Skeletal muscle satellite cell (primary cell): ENCODE results near the gene A1CF. TPM values are rescaled to one million over a fixed set of nuclear protein-coding genes. Genes with fewer than 3 reads are reported as not detected.
"Not testable (repeated sequence)": the region's sequence is repeated elsewhere in the genome, so short reads cannot be mapped to it uniquely, and the experiment has no call there.

Source experiments
- H3K27me3 ChIP-seq: 2 replicates; pipeline ENCODE4 v1.7.0; 2013; ENCODE audit warnings: low read length; ENCODE audit not compliant: control insufficient read depth, insufficient read depth
- H3K36me3 ChIP-seq: 2 replicates; pipeline ENCODE4 v1.7.0; 2013; ENCODE audit warnings: mild to moderate bottlenecking, control low read depth, low read length; ENCODE audit not compliant: insufficient read depth
- H3K4me1 ChIP-seq: 2 replicates; pipeline ENCODE4 v1.7.0; 2013; ENCODE audit warnings: low read length; ENCODE audit not compliant: control insufficient read depth, insufficient read depth
- H3K4me2 ChIP-seq: 2 replicates; pipeline ENCODE4 v1.7.0; 2013; ENCODE audit warnings: mild to moderate bottlenecking, low read length
- H3K4me3 ChIP-seq: 2 replicates; pipeline ENCODE4 v1.7.0; 2013; ENCODE audit warnings: low read length
- H3K9ac ChIP-seq: 2 replicates; pipeline ENCODE4 v1.7.0; 2013; ENCODE audit warnings: mild to moderate bottlenecking, low read depth, low read length, moderate library complexity
- H3K9me3 ChIP-seq: replicated peaks from 2 replicates; pipeline ENCODE4 v1.7.0; 2013; ENCODE audit warnings: mild to moderate bottlenecking, control low read depth, low read length
- total RNA-seq: library from RNA; depleted of rRNA; stranded (reverse); fragments of >200 nt; gene quantifications from 2 replicates; pipeline ENCODE4 v1.2.3, GENCODE V29; 2012; rRNA removed

The A1CF gene, protein sequence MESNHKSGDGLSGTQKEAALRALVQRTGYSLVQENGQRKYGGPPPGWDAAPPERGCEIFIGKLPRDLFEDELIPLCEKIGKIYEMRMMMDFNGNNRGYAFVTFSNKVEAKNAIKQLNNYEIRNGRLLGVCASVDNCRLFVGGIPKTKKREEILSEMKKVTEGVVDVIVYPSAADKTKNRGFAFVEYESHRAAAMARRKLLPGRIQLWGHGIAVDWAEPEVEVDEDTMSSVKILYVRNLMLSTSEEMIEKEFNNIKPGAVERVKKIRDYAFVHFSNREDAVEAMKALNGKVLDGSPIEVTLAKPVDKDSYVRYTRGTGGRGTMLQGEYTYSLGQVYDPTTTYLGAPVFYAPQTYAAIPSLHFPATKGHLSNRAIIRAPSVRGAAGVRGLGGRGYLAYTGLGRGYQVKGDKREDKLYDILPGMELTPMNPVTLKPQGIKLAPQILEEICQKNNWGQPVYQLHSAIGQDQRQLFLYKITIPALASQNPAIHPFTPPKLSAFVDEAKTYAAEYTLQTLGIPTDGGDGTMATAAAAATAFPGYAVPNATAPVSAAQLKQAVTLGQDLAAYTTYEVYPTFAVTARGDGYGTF
- total RNA-seq = not detected in 2 replicates

DNA sequence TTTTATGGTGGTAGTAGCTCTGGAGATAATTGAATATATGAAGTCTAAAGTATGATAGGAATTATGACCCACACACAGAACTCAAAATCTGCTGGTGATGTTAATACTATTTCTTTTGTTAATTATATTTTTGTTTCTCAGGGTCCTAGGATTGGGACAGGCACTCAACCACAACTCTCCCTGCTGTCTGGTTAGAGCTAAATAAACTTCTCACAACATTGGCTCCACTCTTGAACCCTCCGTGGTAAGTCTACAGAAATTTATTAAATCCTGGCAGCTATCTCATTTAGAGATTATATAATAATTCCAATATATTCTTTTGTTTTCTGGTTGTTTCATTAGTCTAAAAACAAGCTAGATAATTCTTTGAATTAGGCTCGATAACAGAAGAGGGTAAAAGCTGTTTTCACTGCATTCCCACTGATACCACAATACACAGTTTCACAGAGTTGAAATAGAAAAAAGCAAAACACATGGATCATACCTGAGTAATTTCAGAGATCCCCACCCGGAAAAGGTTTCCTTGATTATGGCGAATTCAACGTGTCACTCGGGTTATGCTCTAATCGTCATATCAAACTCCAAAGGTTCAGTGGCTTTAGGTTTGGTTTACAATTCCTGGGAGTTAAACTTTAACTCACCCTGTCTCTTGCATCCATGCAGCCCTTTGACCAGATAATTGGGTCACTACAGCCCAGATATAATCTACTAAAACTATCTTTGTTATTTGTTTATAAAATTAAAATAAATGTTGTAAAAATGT lies at the start of gene A1CF:
TSS of gene A1CF (minus strand) at position 531 of the 763 bp plus-strand sequence. CDS start 25,687 bp downstream, outside the sequence.
- H3K27me3 ChIP-seq = peaks cover 30% of the 10 kb centered on the region
- H3K9me3 ChIP-seq = no peaks in the 10 kb centered on the region
- no peak within 1 kb of the TSS for H3K9ac ChIP-seq
- H3K4me1 ChIP-seq = no peaks in the 10 kb centered on the region
- no peak within 1 kb of the TSS for H3K4me3 ChIP-seq
- no peak within 1 kb of the TSS for H3K4me2 ChIP-seq
- no peaks in the 10 kb centered on the region for H3K36me3 ChIP-seq

DNA sequence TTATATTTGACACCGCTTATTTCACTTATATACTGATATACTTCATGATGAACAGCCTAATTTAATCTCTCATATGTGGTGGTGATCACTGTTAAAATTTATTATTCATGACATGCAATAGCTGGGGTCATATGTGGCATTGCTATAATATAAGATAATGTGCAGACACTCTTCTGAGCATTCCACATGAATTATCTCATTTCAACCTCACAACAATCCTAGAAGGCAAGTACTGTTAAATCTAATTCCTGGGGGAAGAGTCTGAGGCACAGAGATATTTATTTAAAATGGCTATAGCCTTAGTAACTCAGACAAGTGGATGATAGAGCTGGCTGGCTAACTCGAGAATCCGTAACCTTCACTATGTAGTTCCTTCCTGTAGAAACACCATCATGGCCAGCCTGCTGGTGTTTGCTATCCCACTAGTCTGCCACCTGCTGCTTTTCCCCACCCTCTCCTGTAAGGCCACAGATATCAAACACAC lies 46.6 kb upstream of the A1CF start:
- Histone ChIP-seq H3K4me2 (no peak overlapping the region), H3K4me3 (no peak overlapping the region), H3K4me1 (no peaks in the 10 kb centered on the region), H3K36me3 (no peaks in the 10 kb centered on the region), H3K9me3 (no peaks in the 10 kb centered on the region), H3K27me3 (peaks cover 32% of the 10 kb centered on the region), H3K9ac (no peak overlapping the region)

DNA sequence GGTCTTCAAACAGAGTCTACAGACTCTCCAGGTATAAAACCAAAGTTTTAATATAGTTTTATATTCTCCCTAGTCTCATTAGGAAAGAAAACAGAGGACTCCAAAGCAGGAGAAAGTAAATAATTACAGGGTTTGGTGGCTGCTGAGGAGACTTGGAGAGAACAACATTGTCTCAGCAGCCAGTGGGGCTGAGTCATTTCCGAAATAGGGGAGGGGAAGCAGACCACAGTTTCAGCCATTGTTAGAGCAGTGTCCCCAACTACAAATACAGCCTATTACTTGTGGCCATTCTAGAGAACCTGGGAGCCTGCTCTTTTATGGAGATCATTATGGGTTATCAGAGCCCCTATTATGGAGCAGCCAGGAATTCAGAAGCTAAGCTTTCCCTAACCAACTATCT lies 44.2 kb upstream of the A1CF start:
- H3K27me3 ChIP-seq = peaks cover 22% of the 10 kb centered on the region
- H3K9me3 ChIP-seq = no peaks in the 10 kb centered on the region
- H3K4me2 ChIP-seq = no peak overlapping the region
- no peak overlapping the region for H3K9ac ChIP-seq
- no peak overlapping the region for H3K4me3 ChIP-seq
- no peaks in the 10 kb centered on the region for H3K4me1 ChIP-seq
- H3K36me3 ChIP-seq = no peaks in the 10 kb centered on the region

DNA sequence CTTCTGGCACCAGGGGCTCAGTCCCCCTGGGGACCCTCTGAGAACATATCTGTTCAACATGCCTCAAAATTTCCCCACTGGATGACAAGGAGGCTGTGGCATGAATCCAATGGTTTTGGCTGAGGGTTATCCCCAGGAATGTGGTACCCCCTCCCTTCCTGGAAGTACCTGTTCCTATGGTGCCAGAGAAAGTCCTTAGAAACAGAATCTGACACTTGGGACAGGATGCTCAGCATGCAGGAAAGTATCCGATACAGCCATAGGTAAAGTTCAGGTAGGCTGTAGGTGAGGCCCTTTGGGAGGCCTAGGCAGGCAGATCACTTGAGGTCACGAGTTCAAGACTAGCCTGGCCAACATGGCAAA lies 42.7 kb upstream of the A1CF start:
- no peak overlapping the region for H3K4me3 ChIP-seq
- no peak overlapping the region for H3K9ac ChIP-seq
- no peaks in the 10 kb centered on the region for H3K9me3 ChIP-seq
- no peaks in the 10 kb centered on the region for H3K4me1 ChIP-seq
- H3K4me2 ChIP-seq = no peak overlapping the region
- H3K36me3 ChIP-seq = no peaks in the 10 kb centered on the region
- peaks cover 15% of the 10 kb centered on the region for H3K27me3 ChIP-seq

DNA sequence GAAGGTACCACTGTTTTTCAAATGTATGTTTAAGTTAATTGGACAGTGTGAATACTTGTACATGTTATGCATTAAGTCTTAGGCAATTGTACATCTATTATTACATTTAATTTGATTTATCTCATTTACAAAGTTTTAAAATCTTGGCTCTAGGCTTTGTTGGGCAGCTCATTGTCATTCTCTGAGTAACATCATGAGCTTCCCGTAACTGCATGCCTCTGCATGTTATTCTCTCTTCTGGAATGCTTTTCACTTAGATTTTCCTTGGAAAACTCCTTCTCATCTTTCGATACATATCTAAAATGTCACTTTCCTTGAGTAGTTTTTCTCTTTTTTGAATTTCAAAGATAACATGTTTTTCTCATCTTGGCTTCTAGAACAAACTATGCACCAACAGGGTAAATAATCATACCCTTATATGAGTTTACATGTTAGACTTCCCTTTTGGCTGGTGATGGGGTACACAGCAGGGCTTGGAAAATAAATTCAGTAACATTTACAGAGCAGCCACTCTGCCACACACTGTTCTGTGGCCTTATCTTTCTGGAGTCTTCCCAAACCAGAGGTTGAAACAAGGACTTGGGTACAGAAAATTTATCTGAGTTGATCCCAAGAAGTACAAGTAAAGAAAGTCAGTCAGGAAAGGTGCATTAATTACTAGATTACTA lies 42.2 kb upstream of the A1CF start:
- H3K4me3 ChIP-seq = no peak overlapping the region
- H3K36me3 ChIP-seq = no peaks in the 10 kb centered on the region
- H3K4me2 ChIP-seq = no peak overlapping the region
- H3K9me3 ChIP-seq = no peaks in the 10 kb centered on the region
- H3K27me3 ChIP-seq = peaks cover 10% of the 10 kb centered on the region
- H3K4me1 ChIP-seq = no peaks in the 10 kb centered on the region
- H3K9ac ChIP-seq = no peak overlapping the region

DNA sequence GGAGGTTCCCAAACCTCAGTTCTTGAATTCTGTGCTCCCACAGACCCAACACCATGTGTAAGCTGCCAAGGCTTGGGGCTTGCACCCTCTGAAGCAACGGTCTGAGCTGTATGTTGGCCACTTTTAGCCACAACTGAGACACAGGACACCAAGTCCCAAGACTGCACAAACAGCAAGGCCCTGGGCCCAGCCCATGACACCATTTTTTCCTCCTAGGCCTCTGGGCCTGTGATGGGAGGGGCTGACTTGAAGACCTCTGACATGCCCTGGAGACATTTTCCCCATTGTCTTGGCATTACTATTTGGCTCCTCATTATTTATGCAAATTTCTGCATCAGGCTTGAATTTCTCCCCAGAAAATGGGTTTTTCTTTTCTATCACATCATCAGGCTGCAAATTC lies 38.0 kb upstream of the A1CF start:
- H3K9ac ChIP-seq, H3K9me3 ChIP-seq, H3K4me3 ChIP-seq, H3K4me1 ChIP-seq, H3K36me3 ChIP-seq, H3K27me3 ChIP-seq, H3K4me2 ChIP-seq: not testable (repeated sequence)

DNA sequence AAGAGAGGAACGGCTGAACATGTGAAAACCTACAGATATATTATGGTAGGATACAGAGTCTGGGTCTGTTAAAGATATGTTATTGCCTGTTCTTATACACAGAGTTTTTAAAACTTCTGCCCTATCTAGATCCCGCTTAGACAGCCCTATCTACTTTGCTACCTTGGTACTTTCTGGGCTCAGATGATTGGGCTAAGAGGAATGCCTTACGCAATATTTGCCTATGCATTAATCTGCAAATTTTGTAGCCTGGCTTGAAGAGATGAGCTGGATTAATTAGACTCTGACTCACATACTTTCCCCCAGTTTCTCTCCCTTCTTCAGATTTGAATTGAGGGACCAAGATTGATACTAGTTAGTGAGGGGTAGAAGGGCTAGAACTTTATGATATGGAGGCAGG lies 33.6 kb upstream of the A1CF start:
- Histone ChIP-seq H3K4me1 (no peaks in the 10 kb centered on the region), H3K9me3 (no peaks in the 10 kb centered on the region), H3K27me3 (no peaks in the 10 kb centered on the region), H3K4me3 (no peak overlapping the region), H3K9ac (no peak overlapping the region), H3K36me3 (no peaks in the 10 kb centered on the region), H3K4me2 (no peak overlapping the region)

DNA sequence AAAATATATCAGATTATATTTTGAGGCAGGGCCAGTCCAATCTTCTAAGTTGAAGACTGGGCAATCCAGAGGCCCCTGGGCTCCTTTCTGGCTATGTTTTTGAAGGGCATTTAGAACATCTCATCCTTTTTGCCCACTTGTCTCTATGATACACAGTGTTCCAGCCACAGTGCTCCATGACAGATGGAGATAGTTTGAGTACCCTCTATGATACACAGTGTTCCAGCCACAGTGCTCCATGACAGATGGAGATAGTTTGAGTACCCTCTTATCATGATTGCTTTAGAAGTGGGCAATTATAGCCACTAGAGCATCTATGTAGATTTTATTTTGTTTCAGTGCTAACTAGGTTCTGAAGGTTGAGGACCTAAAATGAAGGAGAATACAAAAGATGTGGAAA lies 33.1 kb upstream of the A1CF start:
- H3K4me3 ChIP-seq = no peak overlapping the region

DNA sequence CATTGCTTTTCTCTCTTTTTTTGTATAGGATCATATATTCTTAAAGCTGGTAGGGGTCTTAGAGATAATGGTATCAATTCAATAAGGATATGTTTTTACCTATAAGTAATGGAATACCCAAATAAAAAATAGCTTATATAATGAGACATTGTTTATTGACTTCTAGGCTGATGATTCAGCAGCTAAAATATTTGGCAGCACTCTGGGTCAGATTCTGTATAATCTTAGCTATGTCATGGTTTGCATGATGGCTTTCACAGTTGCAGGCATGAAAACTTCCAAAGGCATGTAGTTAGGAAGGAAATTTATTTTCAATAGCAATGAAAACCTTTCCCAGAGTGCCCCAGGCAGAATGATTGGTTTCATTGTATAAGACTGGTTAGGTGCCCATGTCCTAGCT lies 32.1 kb upstream of the A1CF start:
- Histone ChIP-seq H3K4me3 (no peak overlapping the region), H3K4me1 (no peaks in the 10 kb centered on the region), H3K9ac (no peak overlapping the region), H3K9me3 (no peaks in the 10 kb centered on the region), H3K27me3 (no peaks in the 10 kb centered on the region), H3K36me3 (no peaks in the 10 kb centered on the region), H3K4me2 (no peak overlapping the region)

More for the DNA sequence above, 33.1 kb upstream of the A1CF start:
- no peak overlapping the region for H3K4me2 ChIP-seq
- H3K27me3 ChIP-seq = no peaks in the 10 kb centered on the region
- no peaks in the 10 kb centered on the region for H3K36me3 ChIP-seq
- no peaks in the 10 kb centered on the region for H3K4me1 ChIP-seq
- H3K9ac ChIP-seq = no peak overlapping the region
- H3K9me3 ChIP-seq = no peaks in the 10 kb centered on the region

DNA sequence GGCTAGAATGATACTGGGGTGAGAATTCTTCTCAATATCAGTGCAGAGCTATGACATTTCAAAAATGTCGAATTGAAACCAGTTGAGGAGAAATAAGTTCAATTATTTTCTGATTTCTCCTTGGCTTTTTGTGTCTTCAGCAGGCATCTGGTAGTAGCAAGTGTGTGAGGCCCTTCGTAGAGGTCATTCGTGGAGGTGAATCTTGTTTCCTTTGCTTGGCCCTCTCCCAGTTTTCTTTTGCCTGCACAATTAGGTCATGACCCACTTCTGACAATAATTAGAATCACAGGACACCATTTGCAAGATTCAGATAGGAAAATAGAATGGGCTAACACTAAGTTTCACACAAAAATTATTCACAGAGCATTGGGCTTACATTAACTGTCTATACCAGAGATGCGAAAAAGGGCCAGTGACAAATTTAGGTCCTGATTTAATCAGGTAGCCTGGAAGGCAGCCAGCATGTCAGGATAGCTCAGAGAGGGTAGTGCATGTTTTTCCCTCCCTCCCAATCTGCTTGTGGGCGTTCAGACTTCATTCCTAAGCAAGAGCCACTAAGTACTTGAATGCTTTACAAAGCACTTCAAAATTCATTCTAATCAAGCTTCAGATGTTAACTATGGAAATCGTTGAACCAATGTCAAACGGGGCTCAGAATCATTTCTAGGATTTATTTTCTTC lies 24.0 kb upstream of the A1CF start:
- Histone ChIP-seq H3K4me2 (no peak overlapping the region), H3K9ac (no peak overlapping the region), H3K27me3 (no peaks in the 10 kb centered on the region), H3K36me3 (no peaks in the 10 kb centered on the region), H3K4me3 (no peak overlapping the region), H3K4me1 (no peaks in the 10 kb centered on the region), H3K9me3 (no peaks in the 10 kb centered on the region)

DNA sequence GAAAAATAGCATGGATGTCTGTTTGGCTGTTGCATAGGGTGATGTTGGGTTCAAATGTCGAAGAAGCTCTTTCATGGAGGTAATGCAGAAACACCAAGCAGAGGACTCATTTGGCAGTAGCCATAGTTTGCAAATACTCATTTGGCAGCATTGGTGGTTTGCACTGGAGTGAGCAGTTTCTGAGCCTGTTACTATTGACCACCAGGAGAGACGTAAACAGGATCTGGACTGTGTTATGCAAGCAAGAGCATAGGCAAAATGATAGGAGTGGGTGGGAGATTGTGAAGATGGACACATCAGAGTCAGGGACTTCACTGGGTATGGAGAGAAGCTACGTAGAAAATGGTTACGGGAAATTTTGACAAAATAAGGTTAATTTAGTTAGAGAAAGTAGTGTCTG lies 22.9 kb upstream of the A1CF start:
- H3K4me2 ChIP-seq = no peak overlapping the region
- H3K27me3 ChIP-seq = no peaks in the 10 kb centered on the region

More for the DNA sequence above, 22.9 kb upstream of the A1CF start:
- Histone ChIP-seq H3K9ac (no peak overlapping the region), H3K36me3 (no peaks in the 10 kb centered on the region), H3K4me3 (no peak overlapping the region), H3K4me1 (no peaks in the 10 kb centered on the region), H3K9me3 (no peaks in the 10 kb centered on the region)
